Nephron (organoid): ENCODE data around the gene ZC3H10.

Source experiments
- H3K27ac Mint-ChIP-seq, 3 experiments: 2 replicates each; pipeline ENCODE4 v1.8.0; 2020; ENCODE audit warnings: mixed read lengths in 3 of 3, mild to moderate bottlenecking in 2 of 3, moderate library complexity in 1 of 3
- H3K27me3 Mint-ChIP-seq: 2 replicates; pipeline ENCODE4 v1.8.0; 2021; ENCODE audit warnings: low read depth, mild to moderate bottlenecking, moderate library complexity, mixed read lengths
- H3K36me3 Mint-ChIP-seq: 2 replicates; pipeline ENCODE4 v1.8.0; 2020; ENCODE audit warnings: low read depth, mixed read lengths
- H3K4me1 Mint-ChIP-seq: 2 replicates; pipeline ENCODE4 v1.8.0; 2020; ENCODE audit warnings: mixed read lengths
- H3K4me3 Mint-ChIP-seq, 3 experiments: 2 replicates each; pipeline ENCODE4 v1.8.0; 2020; ENCODE audit warnings: mild to moderate bottlenecking in 3 of 3, mixed read lengths in 3 of 3, moderate library complexity in 2 of 3
- H3K9me3 Mint-ChIP-seq: 2 replicates; pipeline ENCODE4 v1.8.0; 2020; ENCODE audit warnings: mixed read lengths
- TF ChIP-seq, protein P1 (sequence below), 3 experiments: fragments of 200-600 bp; sonication (generic); IDR thresholded peaks; one replicate each; pipeline ENCODE4 v1.5.0; 2021; ENCODE audit warnings: antibody characterized with exemption in 3 of 3; ENCODE audit not compliant: unreplicated experiment in 3 of 3

The ZC3H10 gene

GRCh38 chr12:56098592-56098991, 19.5 kb upstream of the ZC3H10 start:
- H3K27ac Mint-ChIP-seq = no peak overlapping the region
- H3K4me3 Mint-ChIP-seq = no peak overlapping the region
- H3K4me1 Mint-ChIP-seq = peaks cover 7% of the 10 kb centered on the region
- H3K27me3 Mint-ChIP-seq = peaks cover 7% of the 10 kb centered on the region
- peaks cover 34% of the 10 kb centered on the region for H3K36me3 Mint-ChIP-seq
- TF ChIP-seq, protein P1, sequence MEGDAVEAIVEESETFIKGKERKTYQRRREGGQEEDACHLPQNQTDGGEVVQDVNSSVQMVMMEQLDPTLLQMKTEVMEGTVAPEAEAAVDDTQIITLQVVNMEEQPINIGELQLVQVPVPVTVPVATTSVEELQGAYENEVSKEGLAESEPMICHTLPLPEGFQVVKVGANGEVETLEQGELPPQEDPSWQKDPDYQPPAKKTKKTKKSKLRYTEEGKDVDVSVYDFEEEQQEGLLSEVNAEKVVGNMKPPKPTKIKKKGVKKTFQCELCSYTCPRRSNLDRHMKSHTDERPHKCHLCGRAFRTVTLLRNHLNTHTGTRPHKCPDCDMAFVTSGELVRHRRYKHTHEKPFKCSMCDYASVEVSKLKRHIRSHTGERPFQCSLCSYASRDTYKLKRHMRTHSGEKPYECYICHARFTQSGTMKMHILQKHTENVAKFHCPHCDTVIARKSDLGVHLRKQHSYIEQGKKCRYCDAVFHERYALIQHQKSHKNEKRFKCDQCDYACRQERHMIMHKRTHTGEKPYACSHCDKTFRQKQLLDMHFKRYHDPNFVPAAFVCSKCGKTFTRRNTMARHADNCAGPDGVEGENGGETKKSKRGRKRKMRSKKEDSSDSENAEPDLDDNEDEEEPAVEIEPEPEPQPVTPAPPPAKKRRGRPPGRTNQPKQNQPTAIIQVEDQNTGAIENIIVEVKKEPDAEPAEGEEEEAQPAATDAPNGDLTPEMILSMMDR (IDR thresholded peaks at IDR 0.05; ENCODE audit: unreplicated experiment in 3 of 3) = no peak
- no peaks in the 10 kb centered on the region for H3K9me3 Mint-ChIP-seq

- H3K36me3 Mint-ChIP-seq = peaks cover 27% of the 10 kb centered on the region
These were observed 18.3 kb upstream of the ZC3H10 start for GRCh38 chr12:56099787-56100186.

GRCh38 chr12:56101045-56101444, 17.0 kb upstream of the ZC3H10 start:
- Mint-ChIP-seq H3K27ac (no peak overlapping the region), H3K4me3 (no peak overlapping the region), H3K9me3 (no peaks in the 10 kb centered on the region), H3K36me3 (peaks cover 28% of the 10 kb centered on the region), H3K4me1 (peaks cover 20% of the 10 kb centered on the region), H3K27me3 (peaks cover 6% of the 10 kb centered on the region)
- TF ChIP-seq, protein P1 (IDR thresholded peaks at IDR 0.05; ENCODE audit: unreplicated experiment in 3 of 3) = no peak

More at GRCh38 chr12:56099787-56100186, 18.3 kb upstream of the ZC3H10 start:
- Mint-ChIP-seq H3K27me3 (peaks cover 7% of the 10 kb centered on the region), H3K9me3 (no peaks in the 10 kb centered on the region), H3K4me3 (peak overlapping the region in 2 of 3 experiments; percentile 5 to 34), H3K27ac (no peak overlapping the region), H3K4me1 (peaks cover 11% of the 10 kb centered on the region)
- TF ChIP-seq, protein P1 (IDR thresholded peaks at IDR 0.05; ENCODE audit: unreplicated experiment in 3 of 3) = no peak

DNA sequence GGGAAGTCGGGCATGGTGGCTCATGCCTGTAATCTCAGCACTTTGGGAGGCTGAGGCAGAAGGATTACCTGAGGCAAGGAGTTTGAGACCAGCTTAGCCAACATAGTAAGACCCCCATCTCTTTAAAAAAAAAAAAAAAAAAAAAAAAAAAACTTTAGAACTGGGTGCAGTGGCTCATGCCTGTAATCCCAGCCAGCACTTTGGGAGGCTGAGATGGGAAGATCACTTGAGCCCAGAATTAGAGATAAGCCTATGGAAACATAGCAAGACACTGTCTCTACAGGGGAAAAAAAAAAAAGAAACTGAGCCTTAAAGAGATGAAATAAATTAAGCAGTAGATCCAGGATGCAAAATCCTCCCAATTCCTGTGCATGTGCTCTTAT, 15.4 kb upstream of the ZC3H10 start:
- Mint-ChIP-seq H3K27me3 (peaks cover 3% of the 10 kb centered on the region), H3K27ac (peak overlapping the region; percentile 90 to 97 (median 97)), H3K9me3 (no peaks in the 10 kb centered on the region), H3K36me3 (peaks cover 35% of the 10 kb centered on the region), H3K4me1 (peaks cover 32% of the 10 kb centered on the region), H3K4me3 (peak overlapping the region; percentile 93 to 95 (median 94))
- TF ChIP-seq, protein P1 (IDR thresholded peaks at IDR 0.05; ENCODE audit: unreplicated experiment in 3 of 3) = no peak

DNA sequence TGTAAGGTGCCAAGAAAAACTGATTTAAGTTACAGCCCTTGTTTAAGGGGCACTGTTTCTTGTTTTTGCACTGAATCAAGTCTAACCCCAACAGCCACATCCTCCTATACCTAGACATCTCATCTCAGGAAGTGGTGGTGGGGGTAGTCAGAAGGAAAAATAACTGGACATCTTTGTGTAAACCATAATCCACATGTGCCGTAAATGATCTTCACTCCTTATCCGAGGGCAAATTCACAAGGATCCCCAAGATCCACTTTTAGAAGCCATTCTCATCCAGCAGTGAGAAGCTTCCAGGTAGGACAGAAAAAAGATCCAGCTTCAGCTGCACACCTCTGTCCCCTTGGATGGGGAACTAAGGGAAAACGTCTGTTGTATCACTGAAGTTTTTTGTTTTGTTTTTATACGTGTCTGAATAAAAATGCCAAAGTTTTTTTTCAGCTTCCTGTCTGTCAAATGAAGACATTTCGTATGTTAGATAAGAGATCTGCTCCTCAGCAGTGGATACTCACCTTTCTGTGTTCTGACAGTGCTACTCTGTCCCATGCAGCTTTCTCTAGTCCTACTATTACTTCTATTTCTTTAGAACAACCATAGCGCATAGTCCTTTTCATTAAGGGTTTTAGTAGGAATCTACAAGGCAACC, 14.9 kb upstream of the ZC3H10 start:
- peak overlapping the region; percentile 93 to 95 (median 94) for H3K4me3 Mint-ChIP-seq
- H3K27me3 Mint-ChIP-seq = peaks cover 3% of the 10 kb centered on the region
- TF ChIP-seq, protein P1 (IDR thresholded peaks at IDR 0.05; ENCODE audit: unreplicated experiment in 3 of 3) = no peak
- no peaks in the 10 kb centered on the region for H3K9me3 Mint-ChIP-seq
- H3K4me1 Mint-ChIP-seq = peaks cover 32% of the 10 kb centered on the region
- peaks cover 38% of the 10 kb centered on the region for H3K36me3 Mint-ChIP-seq
- H3K27ac Mint-ChIP-seq = peak overlapping the region; percentile 90 to 97 (median 97)

- TF ChIP-seq, protein P1 (IDR thresholded peaks at IDR 0.05; ENCODE audit: unreplicated experiment in 3 of 3) = no peak
- Mint-ChIP-seq H3K9me3 (no peaks in the 10 kb centered on the region), H3K27ac (peak overlapping the region; percentile 90 to 97 (median 97)), H3K36me3 (peaks cover 43% of the 10 kb centered on the region), H3K27me3 (peaks cover 3% of the 10 kb centered on the region), H3K4me3 (peak overlapping the region; percentile 93 to 95 (median 94)), H3K4me1 (peaks cover 32% of the 10 kb centered on the region)
These were observed 14.3 kb upstream of the ZC3H10 start for GRCh38 chr12:56103823-56104108.
